Astrocyte (in vitro differentiated cells and primary cell): Measurements from ENCODE around the gene ACOT7.

Experiments used
- CTCF ChIP-seq: IDR thresholded peaks from 2 replicates; pipeline ENCODE4 v1.5.1; 2011; ENCODE audit warnings: low read depth, mild to moderate bottlenecking, inconsistent platforms, low read length, moderate library complexity; ENCODE audit not compliant: insufficient read depth
- EZH2 ChIP-seq: IDR thresholded peaks from 2 replicates; pipeline ENCODE4 v1.6.1; 2012; ENCODE audit warnings: mild to moderate bottlenecking, low read length, inconsistent platforms; ENCODE audit not compliant: insufficient read depth

DNA sequence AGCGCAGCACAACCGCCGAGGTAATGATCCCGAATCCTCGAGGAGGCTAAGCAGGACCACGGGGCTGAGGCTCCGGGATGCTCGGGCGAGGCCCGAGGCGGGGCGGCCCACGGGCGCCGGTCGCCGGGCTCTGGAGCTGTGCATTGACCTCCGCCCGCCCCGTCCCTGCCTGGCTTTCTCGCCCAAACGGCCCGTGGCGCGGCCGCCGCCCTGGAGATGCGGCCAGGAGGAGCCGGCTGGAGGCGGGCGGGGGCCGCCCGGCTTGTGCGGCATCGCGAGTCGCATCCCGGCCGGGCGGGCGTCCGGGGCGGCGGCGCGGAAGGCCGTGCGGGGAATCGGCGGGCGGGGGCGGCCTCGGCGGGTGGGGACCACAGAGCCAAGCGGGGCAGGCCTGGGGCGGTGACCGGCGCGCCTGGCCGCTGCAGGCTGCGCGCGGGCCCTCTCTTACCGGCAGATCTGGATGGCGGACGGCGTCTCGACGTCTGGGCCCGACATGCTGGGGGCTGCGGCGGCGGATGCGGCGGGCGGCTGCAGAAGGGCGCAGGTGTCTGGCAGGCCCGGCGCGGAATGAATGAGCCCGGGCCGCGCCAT is 663 bp downstream of the ACOT7 start:
- no peak for TF ChIP-seq CTCF
- TF ChIP-seq EZH2 = no peak
